Panc1 (cell line): ENCODE data around the gene SETDB1. TPM values are rescaled to one million over a fixed set of nuclear protein-coding genes. Genes with fewer than 3 reads are reported as not detected.

Source experiments
- ATAC-seq: fragments of 200-7000 bp; cut with Tn5 transposase; 2 replicates; pipeline ENCODE4 v1.9.1; 2020; ENCODE audit warnings: mild to moderate bottlenecking, moderate library complexity
- BruUV-seq: library from RNA; stranded (reverse); fragments of 400-500 nt; replicated peaks from 2 replicates; lab custom pipeline; 2021; lab: Mats Ljungman, UMichigan
- CTCF ChIA-PET: fragments of 300-600 bp; sonication (Branson Sonifier 250); formaldehyde crosslinking; loops from one replicate; lab custom pipeline; 2022; ENCODE audit warnings: antibody characterized with exemption; lab: Charles Lee
- POLR2A ChIA-PET: fragments of 300-600 bp; sonication (Branson Sonifier 250); formaldehyde crosslinking; loops from one replicate; lab custom pipeline; 2022; ENCODE audit warnings: antibody characterized with exemption; lab: Charles Lee
- DNase-seq: peaks from one replicate; pipeline ENCODE4 v3.0.0-alpha.2; 2010; ENCODE audit warnings: low read depth, low spot score
- H3K27ac ChIP-seq: 2 replicates; pipeline ENCODE4 v1.5.1; 2011; ENCODE audit warnings: mild to moderate bottlenecking, low read length, inconsistent platforms
- H3K27me3 ChIP-seq: fragments of 200-500 bp; sonication (Bioruptor generic); 2 replicates; pipeline ENCODE4 v1.6.0; 2014; ENCODE audit warnings: low read length, inconsistent platforms; ENCODE audit not compliant: control insufficient read depth, insufficient read depth
- H3K36me3 ChIP-seq: fragments of 200-500 bp; sonication (Bioruptor generic); 2 replicates; pipeline ENCODE4 v1.5.1; 2014; ENCODE audit warnings: inconsistent platforms, mild to moderate bottlenecking, low read length, moderate library complexity; ENCODE audit not compliant: control insufficient read depth, insufficient read depth
- H3K4me1 ChIP-seq: 2 replicates; pipeline ENCODE4 v1.5.1; 2011; ENCODE audit warnings: inconsistent platforms, mild to moderate bottlenecking, low read length, moderate library complexity; ENCODE audit not compliant: control insufficient read depth, insufficient read depth
- H3K4me3 ChIP-seq, 2 experiments: 2 replicates each; pipeline ENCODE4 v1.5.1; 2011 to 2012; ENCODE audit warnings: low read depth in 2 of 2, low read length in 2 of 2, mild to moderate bottlenecking in 2 of 2, inconsistent platforms in 1 of 2, moderate library complexity in 1 of 2
- H3K9me3 ChIP-seq: fragments of 200-500 bp; sonication (Bioruptor generic); 2 replicates; pipeline ENCODE4 v1.5.1; 2014; ENCODE audit warnings: low read depth, mild to moderate bottlenecking, inconsistent platforms, low read length, moderate library complexity; ENCODE audit not compliant: control insufficient read depth, insufficient read depth
- POLR2AphosphoS5 ChIP-seq: IDR thresholded peaks from 2 replicates; pipeline ENCODE4 v1.6.1; 2012; ENCODE audit warnings: mild to moderate bottlenecking, low read depth, low read length, moderate library complexity
- SIN3A ChIP-seq: IDR thresholded peaks from 2 replicates; pipeline ENCODE4 v1.6.1; 2012; ENCODE audit warnings: low read depth, mild to moderate bottlenecking, low read length, moderate library complexity, borderline replicate concordance; ENCODE audit not compliant: insufficient read depth
- TCF7L2 ChIP-seq: IDR thresholded peaks from 2 replicates; pipeline ENCODE4 v1.6.1; 2011; ENCODE audit warnings: mild to moderate bottlenecking, low read depth, low read length, inconsistent platforms
- in situ Hi-C: cut with HindIII; loops from 2 replicates; pipeline ENCODE4 v1.10.0; 2016; ENCODE audit warnings: low sequenced_read_pairs, low pct_unique_long_range_greater_than_20kb
- intact Hi-C: fragments of 100-400 bp; cut with micrococcal nuclease; formaldehyde crosslinking; loops from one replicate; pipeline ENCODE4 v1.10.0; 2022; ENCODE audit not compliant: unreplicated experiment
- total RNA-seq: library from RNA; stranded (reverse); gene quantifications from one replicate; pipeline ENCODE4 v1.2.1, GENCODE V29; 2021; ENCODE audit not compliant: unreplicated experiment
- TF ChIP-seq, protein P1 (sequence below): fragments of 450-650 bp; IDR thresholded peaks from 2 replicates; pipeline ENCODE4 v1.5.1; 2017; ENCODE audit warnings: mild to moderate bottlenecking
- TF ChIP-seq, protein P2 (sequence below), 2 experiments: IDR thresholded peaks; 2 replicates each; pipeline ENCODE4 v1.6.1; 2011 to 2012; ENCODE audit warnings: low read depth in 2 of 2, control low read depth in 1 of 2, low read length in 1 of 2, mild to moderate bottlenecking in 1 of 2, moderate library complexity in 1 of 2; ENCODE audit not compliant: insufficient read depth in 1 of 2

Gene SETDB1
- total RNA-seq, 1 experiment from 2014 or later, result 43.3 TPM

DNA sequence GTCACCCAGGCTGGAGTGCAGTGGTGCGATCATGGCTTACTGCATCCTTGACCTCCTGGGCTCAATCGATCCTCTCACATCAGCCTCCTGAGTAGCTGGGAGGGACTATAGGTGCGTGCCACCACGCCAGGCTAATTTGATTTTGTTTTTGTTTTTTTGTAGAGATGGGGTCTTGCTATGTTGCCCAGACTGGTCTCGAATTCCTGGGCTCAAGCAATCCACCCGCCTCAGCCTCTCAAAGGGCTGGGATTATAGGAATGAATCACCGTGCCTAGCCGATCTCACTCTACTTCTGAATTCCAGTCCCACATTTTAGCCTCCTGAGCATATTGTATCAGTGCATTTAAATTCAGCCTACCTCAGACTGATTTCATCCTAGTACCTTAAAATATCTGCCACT is 37.4 kb upstream of the SETDB1 start:
- Histone ChIP-seq H3K9me3 (no peaks in the 10 kb centered on the region), H3K27ac (no peak overlapping the region), H3K4me1 (no peaks in the 10 kb centered on the region), H3K4me3 (no peak overlapping the region), H3K36me3 (no peaks in the 10 kb centered on the region), H3K27me3 (no peaks in the 10 kb centered on the region)
- ChIA-PET POLR2A (no interaction called here), CTCF (no interaction called here)
- BruUV-seq, result no TSS peak
- no peak for DNase-seq
- no peak for ATAC-seq
- intact Hi-C loops (no loop called here), in situ Hi-C loops (no loop called here)
- TF ChIP-seq SIN3A (no peak), POLR2AphosphoS5 (no peak), TCF7L2 (no peak)
- TF ChIP-seq, protein P1, sequence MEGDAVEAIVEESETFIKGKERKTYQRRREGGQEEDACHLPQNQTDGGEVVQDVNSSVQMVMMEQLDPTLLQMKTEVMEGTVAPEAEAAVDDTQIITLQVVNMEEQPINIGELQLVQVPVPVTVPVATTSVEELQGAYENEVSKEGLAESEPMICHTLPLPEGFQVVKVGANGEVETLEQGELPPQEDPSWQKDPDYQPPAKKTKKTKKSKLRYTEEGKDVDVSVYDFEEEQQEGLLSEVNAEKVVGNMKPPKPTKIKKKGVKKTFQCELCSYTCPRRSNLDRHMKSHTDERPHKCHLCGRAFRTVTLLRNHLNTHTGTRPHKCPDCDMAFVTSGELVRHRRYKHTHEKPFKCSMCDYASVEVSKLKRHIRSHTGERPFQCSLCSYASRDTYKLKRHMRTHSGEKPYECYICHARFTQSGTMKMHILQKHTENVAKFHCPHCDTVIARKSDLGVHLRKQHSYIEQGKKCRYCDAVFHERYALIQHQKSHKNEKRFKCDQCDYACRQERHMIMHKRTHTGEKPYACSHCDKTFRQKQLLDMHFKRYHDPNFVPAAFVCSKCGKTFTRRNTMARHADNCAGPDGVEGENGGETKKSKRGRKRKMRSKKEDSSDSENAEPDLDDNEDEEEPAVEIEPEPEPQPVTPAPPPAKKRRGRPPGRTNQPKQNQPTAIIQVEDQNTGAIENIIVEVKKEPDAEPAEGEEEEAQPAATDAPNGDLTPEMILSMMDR, result no peak
- TF ChIP-seq, protein P2, sequence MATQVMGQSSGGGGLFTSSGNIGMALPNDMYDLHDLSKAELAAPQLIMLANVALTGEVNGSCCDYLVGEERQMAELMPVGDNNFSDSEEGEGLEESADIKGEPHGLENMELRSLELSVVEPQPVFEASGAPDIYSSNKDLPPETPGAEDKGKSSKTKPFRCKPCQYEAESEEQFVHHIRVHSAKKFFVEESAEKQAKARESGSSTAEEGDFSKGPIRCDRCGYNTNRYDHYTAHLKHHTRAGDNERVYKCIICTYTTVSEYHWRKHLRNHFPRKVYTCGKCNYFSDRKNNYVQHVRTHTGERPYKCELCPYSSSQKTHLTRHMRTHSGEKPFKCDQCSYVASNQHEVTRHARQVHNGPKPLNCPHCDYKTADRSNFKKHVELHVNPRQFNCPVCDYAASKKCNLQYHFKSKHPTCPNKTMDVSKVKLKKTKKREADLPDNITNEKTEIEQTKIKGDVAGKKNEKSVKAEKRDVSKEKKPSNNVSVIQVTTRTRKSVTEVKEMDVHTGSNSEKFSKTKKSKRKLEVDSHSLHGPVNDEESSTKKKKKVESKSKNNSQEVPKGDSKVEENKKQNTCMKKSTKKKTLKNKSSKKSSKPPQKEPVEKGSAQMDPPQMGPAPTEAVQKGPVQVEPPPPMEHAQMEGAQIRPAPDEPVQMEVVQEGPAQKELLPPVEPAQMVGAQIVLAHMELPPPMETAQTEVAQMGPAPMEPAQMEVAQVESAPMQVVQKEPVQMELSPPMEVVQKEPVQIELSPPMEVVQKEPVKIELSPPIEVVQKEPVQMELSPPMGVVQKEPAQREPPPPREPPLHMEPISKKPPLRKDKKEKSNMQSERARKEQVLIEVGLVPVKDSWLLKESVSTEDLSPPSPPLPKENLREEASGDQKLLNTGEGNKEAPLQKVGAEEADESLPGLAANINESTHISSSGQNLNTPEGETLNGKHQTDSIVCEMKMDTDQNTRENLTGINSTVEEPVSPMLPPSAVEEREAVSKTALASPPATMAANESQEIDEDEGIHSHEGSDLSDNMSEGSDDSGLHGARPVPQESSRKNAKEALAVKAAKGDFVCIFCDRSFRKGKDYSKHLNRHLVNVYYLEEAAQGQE (IDR thresholded peaks at IDR 0.05; ENCODE audit: insufficient read depth in 1 of 2, low read depth in 2 of 2, low read length in 1 of 2), result no peak

DNA sequence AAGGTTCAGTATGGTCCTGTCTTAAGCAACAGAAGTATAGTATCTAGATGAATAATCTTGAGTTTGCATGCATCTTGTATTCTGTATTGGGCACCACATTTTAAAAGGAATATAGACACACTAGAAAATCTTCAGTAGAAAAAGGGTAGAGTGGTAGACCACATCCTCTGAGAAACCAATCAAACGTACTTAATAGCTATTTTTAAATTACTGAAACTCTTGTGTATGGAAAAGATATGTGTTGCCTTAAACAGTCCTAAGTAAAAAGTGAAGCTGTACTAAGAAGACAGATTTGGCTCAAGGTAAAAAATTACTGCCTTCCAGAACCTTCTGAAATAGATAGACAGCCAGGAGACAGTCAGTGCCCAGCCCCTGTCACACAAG is 36.1 kb upstream of the SETDB1 start:
- H3K4me1 ChIP-seq, result no peaks in the 10 kb centered on the region
- DNase-seq, result no peak
- CTCF ChIA-PET, result interaction anchor here (0.6 kb wide), 1 partner anchor 57 kb away, joined by 3 read pairs; no protein-coding TSS in a partner anchor
- POLR2A ChIA-PET, result no interaction called here
- in situ Hi-C loops (no loop called here), intact Hi-C loops (no loop called here)
- BruUV-seq, result no TSS peak
- ATAC-seq, result no peak
- no peaks in the 10 kb centered on the region for H3K27me3 ChIP-seq
- no peak overlapping the region for H3K27ac ChIP-seq
- H3K36me3 ChIP-seq, result no peaks in the 10 kb centered on the region
- no peaks in the 10 kb centered on the region for H3K9me3 ChIP-seq
- no peak overlapping the region for H3K4me3 ChIP-seq
- TF ChIP-seq, protein P1, result no peak
- no peak for TF ChIP-seq SIN3A
- TF ChIP-seq, protein P2 (IDR thresholded peaks at IDR 0.05; ENCODE audit: insufficient read depth in 1 of 2, low read depth in 2 of 2, low read length in 1 of 2), result no peak
- TF ChIP-seq POLR2AphosphoS5, result no peak
- TF ChIP-seq TCF7L2, result no peak
